ENCODE results near the gene PCLO.
A peak's percentile ranks its signal among the peaks of the same experiment; 100 is the strongest.
"Not testable (repeated sequence)": the region's sequence is repeated elsewhere in the genome, so short reads cannot be mapped to it uniquely, and the experiment has no call there.

The PCLO gene

DNA sequence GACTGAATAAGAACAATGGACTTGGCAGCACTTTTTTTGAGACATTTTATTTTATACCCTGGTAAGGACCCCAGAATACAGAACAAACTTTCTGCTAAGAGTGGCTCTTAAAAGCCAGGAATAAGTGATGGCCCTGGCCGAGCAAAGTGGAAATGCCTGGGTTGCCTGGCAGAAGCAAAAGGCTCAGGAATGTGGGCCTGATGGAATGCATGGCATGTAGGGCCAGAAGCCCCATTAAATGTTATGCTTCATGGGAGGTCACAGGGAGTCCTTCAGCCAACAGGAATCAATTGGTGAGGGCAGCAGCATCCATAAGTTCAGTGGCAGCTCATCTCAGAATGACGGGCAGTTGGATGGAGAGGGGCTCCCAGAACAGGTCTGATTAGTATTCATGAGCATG lies 417.6 kb downstream of the PCLO start:
- in situ Hi-C loops (cut with HindIII; ENCODE audit: low pct_unique_long_range_greater_than_20kb, low sequenced_read_pairs): no loop called here
- no peak for DNase-seq (ENCODE audit: low read depth in 1 of 2, low spot score in 1 of 2)

DNA sequence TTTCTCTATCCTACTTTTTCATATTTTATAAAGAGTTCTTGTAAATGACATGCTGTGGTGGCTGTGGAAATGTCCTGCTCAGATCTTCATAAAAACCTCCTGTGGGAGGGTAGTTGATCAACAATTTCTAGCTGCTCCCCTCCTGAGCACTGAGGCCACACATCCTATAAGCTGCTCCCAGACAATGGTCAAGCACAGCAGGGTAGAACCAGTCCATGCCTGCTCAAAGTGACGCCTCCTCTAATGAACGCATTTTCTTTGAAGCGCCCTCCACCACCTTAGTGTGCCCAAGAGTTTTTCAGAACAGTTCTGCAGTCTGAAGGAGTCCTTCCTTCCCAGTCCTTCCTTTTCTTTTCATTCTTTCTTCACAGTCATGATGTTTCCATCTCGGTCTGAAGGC lies 420.5 kb downstream of the PCLO start:
- in situ Hi-C loops (cut with HindIII; ENCODE audit: low pct_unique_long_range_greater_than_20kb, low sequenced_read_pairs): no loop called here
- no peak for DNase-seq (ENCODE audit: low read depth in 1 of 2, low spot score in 1 of 2)
- no peak for TF ChIP-seq JUND (IDR thresholded peaks at IDR 0.05; ENCODE audit: low read depth)

More for the DNA sequence above, 417.6 kb downstream of the PCLO start:
- no peak for TF ChIP-seq JUND (IDR thresholded peaks at IDR 0.05; ENCODE audit: low read depth)

DNA sequence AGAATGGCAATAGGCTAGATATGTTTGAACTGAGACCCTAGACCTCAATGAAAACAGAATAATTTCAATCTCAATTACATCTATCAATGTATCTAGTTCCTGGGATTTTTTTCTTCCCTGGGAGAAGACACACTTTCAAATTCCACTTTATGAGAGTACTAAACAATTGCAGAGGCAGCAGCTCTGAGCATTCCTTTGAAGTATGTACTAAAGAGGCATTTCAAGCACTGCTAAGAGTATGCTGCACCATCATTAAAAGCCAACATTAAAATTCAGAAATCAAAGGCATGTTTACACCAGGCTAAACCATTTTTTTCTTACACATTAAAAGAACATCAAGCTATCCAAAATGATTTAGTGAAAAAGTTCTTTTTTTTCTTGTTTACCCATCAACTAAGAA lies 421.2 kb downstream of the PCLO start:
- no peak for TF ChIP-seq JUND (IDR thresholded peaks at IDR 0.05; ENCODE audit: low read depth)
- in situ Hi-C loops (cut with HindIII; ENCODE audit: low pct_unique_long_range_greater_than_20kb, low sequenced_read_pairs): no loop called here
- no peak for DNase-seq (ENCODE audit: low read depth in 1 of 2, low spot score in 1 of 2)

DNA sequence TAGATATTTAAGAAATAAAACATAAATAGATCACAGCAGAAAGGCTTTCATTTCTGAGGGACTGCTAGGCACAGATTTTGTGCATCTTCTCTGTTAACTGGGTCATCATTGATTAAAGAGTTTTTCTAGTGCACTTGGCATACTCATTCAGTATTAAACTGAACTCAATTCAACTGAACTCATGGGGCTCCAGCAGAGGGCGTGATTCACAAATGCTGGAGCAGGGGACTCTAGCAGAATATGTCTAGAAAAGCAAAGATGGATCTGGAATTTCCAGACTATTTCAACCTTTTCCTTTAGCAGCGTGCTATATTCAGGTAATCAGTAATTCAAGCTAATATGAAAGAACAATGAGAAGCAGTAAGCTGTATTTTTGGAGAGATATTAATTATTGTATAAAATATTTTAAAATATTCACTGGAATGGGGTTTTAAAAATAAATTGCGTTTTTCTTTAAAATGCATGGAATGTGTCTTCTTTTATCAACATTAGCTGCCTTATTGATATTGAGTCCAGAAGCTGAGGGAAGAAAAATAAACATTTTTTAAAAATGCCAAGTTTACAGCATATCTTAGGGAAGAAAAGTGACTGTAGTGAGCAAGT lies 422.3 kb downstream of the PCLO start:
- peak; percentile 14 to 86 for DNase-seq (ENCODE audit: low read depth in 1 of 2, low spot score in 1 of 2)
- TF ChIP-seq JUND (IDR thresholded peaks at IDR 0.05; ENCODE audit: low read depth): no peak
- in situ Hi-C loops (cut with HindIII; ENCODE audit: low pct_unique_long_range_greater_than_20kb, low sequenced_read_pairs): no loop called here

DNA sequence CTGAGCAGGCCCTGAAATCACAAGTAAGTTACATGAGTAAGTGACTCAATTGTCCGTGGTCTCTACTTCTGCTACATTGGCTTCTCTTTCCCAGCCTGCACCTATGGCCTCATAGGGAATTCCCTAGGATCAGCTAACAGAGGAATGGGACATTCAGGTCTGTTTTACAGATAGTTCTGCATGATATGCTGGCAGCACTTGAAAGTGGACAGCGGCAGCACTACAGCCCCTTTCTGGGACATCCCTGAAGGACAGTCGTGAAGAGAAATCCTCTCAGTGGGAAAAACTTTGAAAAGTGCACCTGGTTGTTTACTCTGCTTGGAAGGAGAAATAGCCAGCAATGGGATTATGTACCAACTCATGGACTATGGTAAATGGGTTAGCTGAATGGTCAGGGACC lies 426.1 kb downstream of the PCLO start:
- TF ChIP-seq JUND (IDR thresholded peaks at IDR 0.05; ENCODE audit: low read depth): no peak

DNA sequence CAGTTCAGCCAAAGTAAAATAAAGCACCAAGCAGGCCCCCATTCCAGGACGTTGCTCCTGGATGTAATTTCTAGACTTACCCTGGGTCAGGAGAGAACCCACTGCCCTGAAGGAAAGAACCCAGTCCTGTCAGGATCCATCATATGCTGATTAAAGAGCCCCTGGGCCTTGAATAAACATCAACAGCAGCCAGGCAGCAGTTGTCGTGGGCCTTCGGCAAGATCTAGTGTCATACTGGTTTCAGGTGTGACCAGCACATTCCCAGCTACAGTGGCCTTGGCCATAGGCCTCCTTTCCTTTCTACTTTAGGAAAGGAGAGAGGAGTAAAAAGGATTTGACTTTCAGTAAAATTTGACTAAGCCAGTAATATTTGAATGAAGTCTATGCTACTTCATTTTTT lies 430.0 kb downstream of the PCLO start:
- in situ Hi-C loops (cut with HindIII; ENCODE audit: low pct_unique_long_range_greater_than_20kb, low sequenced_read_pairs): no loop called here
- TF ChIP-seq JUND (IDR thresholded peaks at IDR 0.05; ENCODE audit: low read depth): no peak

More for the DNA sequence above, 426.1 kb downstream of the PCLO start:
- no peak for DNase-seq (ENCODE audit: low read depth in 1 of 2, low spot score in 1 of 2)
- in situ Hi-C loops (cut with HindIII; ENCODE audit: low pct_unique_long_range_greater_than_20kb, low sequenced_read_pairs): no loop called here

DNA sequence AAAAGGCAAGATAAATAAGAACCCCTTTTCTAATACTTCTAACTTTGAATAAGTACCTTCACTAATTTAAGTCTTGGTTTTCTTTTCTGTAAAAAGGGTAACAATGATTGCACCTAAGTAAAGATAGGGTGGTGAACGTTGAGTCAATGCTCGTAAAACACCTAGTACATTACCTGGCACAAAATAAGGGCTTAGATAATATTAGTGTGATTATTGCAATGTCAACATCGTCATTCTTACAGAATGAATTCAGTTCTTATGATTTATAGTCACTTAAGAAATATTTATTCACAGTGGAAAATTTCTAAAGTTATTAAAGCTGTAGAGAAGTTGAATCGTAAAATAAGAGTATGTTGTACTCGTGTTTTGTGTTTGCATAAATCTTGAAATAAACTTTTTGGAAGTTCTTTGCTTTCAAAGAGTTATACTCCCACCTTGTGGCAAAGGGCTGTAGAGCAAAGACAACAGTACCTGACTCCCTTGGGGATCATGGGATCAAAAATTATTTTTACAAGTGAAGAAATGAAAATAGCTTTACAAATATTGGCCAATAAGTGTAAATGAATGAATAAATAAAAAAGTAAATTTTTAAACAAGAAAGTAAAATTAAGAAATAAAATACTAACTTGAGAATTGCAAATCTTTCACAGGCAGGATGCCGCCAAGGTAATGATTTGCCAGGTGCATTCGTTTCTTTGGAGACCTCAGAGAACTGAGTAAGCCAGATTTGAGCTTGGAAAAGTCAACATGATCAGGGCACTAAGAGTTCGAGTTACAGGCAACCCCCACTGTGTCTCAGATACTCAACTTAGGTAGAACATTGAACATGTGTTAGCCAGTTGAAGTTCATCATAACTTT lies 433.3 kb downstream of the PCLO start:
- no peak for TF ChIP-seq JUND (IDR thresholded peaks at IDR 0.05; ENCODE audit: low read depth)
- peak in 1 of 2 experiments; percentile 74 for DNase-seq (ENCODE audit: low read depth in 1 of 2, low spot score in 1 of 2)
- in situ Hi-C loops (cut with HindIII; ENCODE audit: low pct_unique_long_range_greater_than_20kb, low sequenced_read_pairs): no loop called here

More for the DNA sequence above, 430.0 kb downstream of the PCLO start:
- no peak for DNase-seq (ENCODE audit: low read depth in 1 of 2, low spot score in 1 of 2)

DNA sequence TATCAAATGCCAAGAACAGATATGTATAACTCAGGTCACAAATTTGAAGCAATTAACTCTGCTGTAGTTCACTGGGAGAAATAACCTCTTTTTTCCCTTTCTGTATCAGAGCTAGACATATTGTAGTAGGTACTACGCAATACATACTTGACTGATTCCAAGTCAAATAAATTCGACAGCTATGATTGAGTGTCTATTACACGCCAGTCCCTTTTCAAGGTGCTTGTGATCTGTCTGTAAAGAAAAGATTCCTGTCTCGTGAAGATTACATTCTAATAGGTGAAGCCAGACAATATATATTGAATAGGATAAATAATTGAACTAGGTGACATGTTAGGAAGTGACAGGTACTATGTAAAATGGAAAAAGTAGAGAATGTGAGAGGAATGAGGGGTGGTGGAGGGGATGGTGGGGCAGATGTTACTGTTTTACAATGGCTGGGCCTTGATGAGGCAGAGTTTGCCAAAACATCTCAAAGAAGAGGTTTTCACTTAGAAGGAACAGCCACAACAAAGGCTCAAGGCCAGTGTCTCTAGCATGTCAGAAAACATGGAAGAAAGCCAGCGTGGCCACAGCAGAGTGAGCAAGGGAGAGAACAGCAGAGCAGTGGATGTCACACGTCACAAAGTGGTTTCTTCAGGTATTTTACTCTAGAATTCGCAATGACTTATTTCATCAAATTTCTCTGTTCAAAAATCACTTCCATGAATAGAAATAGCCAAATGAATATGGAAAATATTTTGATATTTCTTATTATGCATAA lies 436.5 kb downstream of the PCLO start:
- DNase-seq (ENCODE audit: low read depth in 1 of 2, low spot score in 1 of 2): no peak
- in situ Hi-C loops (cut with HindIII; ENCODE audit: low pct_unique_long_range_greater_than_20kb, low sequenced_read_pairs): no loop called here
- no peak for TF ChIP-seq JUND (IDR thresholded peaks at IDR 0.05; ENCODE audit: low read depth)

DNA sequence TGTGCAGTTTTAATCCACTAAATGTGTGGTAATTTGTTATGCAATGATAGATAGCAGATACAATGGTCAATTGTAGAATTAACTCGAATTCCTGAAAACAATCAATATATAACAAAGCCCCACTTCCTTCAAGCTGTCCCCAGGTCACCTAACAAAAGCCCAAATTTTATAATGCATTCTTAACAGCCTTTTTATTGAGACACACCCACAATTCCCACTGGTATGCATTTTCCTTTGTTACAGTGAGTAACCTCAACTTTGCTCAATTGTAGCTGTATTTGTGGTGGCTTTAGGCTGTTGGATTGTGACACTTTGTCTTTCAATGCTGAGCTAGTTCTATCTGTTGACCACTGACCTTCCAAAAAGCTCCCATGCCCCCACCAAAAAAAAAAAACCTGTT lies 439.3 kb downstream of the PCLO start:
- DNase-seq (ENCODE audit: low read depth in 1 of 2, low spot score in 1 of 2): no peak
- in situ Hi-C loops (cut with HindIII; ENCODE audit: low pct_unique_long_range_greater_than_20kb, low sequenced_read_pairs): no loop called here
- TF ChIP-seq JUND (IDR thresholded peaks at IDR 0.05; ENCODE audit: low read depth): no peak

DNA sequence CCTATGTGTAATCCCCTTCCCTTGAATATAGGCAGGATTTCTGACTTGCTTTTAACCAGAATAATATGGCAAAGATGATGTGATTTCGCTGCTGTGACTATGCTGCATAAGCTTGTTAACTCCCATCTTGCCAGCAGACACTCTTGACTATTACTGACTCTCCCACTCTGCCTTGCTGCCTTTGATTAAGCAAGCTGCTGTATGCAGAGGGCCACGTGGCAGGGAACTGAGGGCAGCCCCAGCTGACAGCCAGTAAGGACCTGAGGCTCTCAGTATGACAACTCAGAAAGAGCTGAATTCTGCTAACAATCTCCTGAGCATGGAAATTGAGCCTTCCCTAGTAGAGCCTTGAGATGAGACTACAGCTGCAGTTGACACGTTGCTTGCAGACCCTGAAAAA lies 439.7 kb downstream of the PCLO start:
- TF ChIP-seq JUND (IDR thresholded peaks at IDR 0.05; ENCODE audit: low read depth): no peak
- in situ Hi-C loops (cut with HindIII; ENCODE audit: low pct_unique_long_range_greater_than_20kb, low sequenced_read_pairs): no loop called here
- DNase-seq (ENCODE audit: low read depth in 1 of 2, low spot score in 1 of 2): no peak

DNA sequence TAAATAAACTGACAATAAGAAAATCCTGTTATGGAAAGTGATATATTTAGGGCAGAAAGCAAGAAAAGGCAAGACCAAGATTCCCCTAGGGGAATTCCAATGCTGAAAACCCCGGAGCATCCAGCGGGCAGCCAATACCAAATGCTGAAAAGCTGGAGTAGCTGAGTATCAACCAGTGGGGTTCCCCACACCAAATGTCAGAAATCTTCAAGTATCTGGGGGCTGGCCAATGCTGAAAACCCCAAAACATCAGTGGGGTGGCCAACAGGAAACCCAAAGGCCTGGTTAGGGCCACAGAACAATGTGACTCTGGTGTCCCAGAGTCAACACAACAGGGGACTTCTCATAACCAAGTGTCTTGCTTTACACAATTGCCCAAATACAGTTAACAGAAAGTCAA lies 447.3 kb downstream of the PCLO start:
- in situ Hi-C loops (cut with HindIII; ENCODE audit: low pct_unique_long_range_greater_than_20kb, low sequenced_read_pairs): no loop called here
- no peak for DNase-seq (ENCODE audit: low read depth in 1 of 2, low spot score in 1 of 2)
- TF ChIP-seq JUND (IDR thresholded peaks at IDR 0.05; ENCODE audit: low read depth): no peak

DNA sequence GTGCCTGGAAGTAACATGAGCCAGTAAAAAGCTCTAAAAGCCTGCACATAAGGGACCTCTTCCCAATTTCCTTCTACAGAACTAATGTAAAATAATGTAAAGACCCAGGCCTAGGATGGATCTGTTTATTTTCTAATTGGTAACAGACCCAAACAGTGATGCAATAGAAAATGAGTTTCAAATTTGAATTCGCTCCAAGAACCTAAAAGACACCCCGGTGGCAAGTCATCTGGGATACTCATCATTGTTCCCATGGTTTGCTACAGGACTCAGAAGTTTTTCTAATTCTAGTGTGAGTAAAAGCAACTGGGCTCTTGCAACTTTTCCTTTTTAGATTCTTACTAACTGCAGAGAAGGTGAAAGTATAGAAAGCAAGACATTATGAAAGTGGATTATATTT lies 447.8 kb downstream of the PCLO start:
- TF ChIP-seq JUND (IDR thresholded peaks at IDR 0.05; ENCODE audit: low read depth): no peak
- no peak for DNase-seq (ENCODE audit: low read depth in 1 of 2, low spot score in 1 of 2)
- in situ Hi-C loops (cut with HindIII; ENCODE audit: low pct_unique_long_range_greater_than_20kb, low sequenced_read_pairs): no loop called here

DNA sequence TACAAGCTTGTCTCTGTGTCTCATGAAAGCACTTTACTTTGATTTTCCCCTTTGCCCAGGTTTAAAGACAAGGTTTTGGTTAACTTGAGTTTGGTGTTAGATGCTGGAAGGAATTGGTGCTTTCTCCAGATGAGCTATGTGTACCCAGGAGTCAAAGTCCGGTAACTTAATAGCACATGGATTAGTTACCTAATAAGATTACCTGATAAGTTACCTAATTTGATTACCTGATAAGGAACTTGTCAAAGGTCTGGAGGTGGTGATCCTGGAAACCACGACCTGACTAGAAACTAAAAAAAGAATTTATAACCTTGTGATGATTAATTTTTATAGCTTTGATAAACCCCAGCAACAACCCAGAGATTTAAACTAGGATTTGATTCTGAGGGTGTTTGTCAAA lies 449.2 kb downstream of the PCLO start:
- no peak for TF ChIP-seq JUND (IDR thresholded peaks at IDR 0.05; ENCODE audit: low read depth)
- no peak for DNase-seq (ENCODE audit: low read depth in 1 of 2, low spot score in 1 of 2)
- in situ Hi-C loops (cut with HindIII; ENCODE audit: low pct_unique_long_range_greater_than_20kb, low sequenced_read_pairs): no loop called here

DNA sequence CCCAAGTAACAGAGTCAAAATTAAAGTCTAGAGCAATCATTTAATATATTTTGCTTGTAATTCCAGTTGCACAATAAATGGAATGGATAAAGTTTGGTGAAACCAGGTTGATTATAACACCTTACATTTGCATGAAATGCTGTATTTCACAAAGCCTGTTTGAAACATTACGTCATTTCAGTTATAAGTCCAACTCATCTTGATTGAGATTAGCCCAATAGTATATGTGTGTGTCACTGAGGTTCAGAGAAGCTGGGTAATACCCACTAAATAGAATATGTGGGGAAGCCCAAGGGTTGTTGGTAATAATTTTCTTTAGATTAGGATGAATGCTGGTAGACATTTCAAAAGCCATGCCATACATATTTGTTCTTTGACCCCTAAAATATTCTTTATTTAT lies 456.3 kb downstream of the PCLO start:
- in situ Hi-C loops (cut with HindIII; ENCODE audit: low pct_unique_long_range_greater_than_20kb, low sequenced_read_pairs); DNase-seq (ENCODE audit: low read depth in 1 of 2, low spot score in 1 of 2): not testable (repeated sequence)
